ENCODE measurements around the gene HK1. TPM values are rescaled to one million over a fixed set of nuclear protein-coding genes. Genes with fewer than 3 reads are reported as not detected.
A peak's percentile ranks its signal among the peaks of the same experiment; 100 is the strongest.

The HK1 gene
- total and polyA plus RNA-seq, 2 of the 4 experiments (the other 2 are of a cell fraction): 53.7 to 90.5 TPM

- peaks cover 17% of the 10 kb centered on the region for H3K27me3 ChIP-seq (ENCODE audit: control insufficient read depth, insufficient read depth, low read length)
- H3K4me1 ChIP-seq (ENCODE audit: control insufficient read depth, insufficient read depth, low read length): no peaks in the 10 kb centered on the region
- H2BK120ac ChIP-seq (ENCODE audit: low read depth, low read length): no peak overlapping the region
- peaks cover 4% of the 10 kb centered on the region for H3K9me3 ChIP-seq (ENCODE audit: control insufficient read depth, insufficient read depth, low read length)
- no peaks in the 10 kb centered on the region for H3K9me1 ChIP-seq (ENCODE audit: insufficient read depth, low read length)
- H3K36me3 ChIP-seq (ENCODE audit: control insufficient read depth, insufficient read depth, low read length): no peaks in the 10 kb centered on the region
- BruUV-seq (replicated peaks): no TSS peak
- H2AFZ ChIP-seq (replicated peaks; ENCODE audit: low read length, poor library complexity): no peak overlapping the region
- no peak overlapping the region for H4K5ac ChIP-seq (ENCODE audit: low read depth, low read length)
- dilution Hi-C loops (cut with HindIII; ENCODE audit: low sequenced_read_pairs, unreplicated experiment): no loop called here
- DNase-seq: peak; percentile 44
- no peak overlapping the region for H2AK9ac ChIP-seq (replicated peaks; ENCODE audit: low read depth, low read length, poor library complexity)
- intact Hi-C loops (cut with micrococcal nuclease): no loop called here
- POLR2A ChIA-PET (ENCODE audit: unreplicated experiment): no interaction called here
- WGBS, 2 experiments (ENCODE audit: extremely low coverage in 2 of 2, insufficient read length in 1 of 2): no CpG with 5 or more reads among the region's 3 CpGs
- H3K56ac ChIP-seq (ENCODE audit: extremely low read depth, insufficient read depth, low read length): no peak overlapping the region
- H3K4me2 ChIP-seq (ENCODE audit: low read depth, low read length): no peak overlapping the region
- H3K9ac ChIP-seq (ENCODE audit: low read depth, low read length): no peak overlapping the region
- no peak overlapping the region for H2BK20ac ChIP-seq (ENCODE audit: low read depth, low read length)
- H3K27ac ChIP-seq (ENCODE audit: insufficient read depth, low read length): no peak overlapping the region
- H3K79me1 ChIP-seq (ENCODE audit: low read depth in 1 of 2, low read length in 2 of 2): no peaks in the 10 kb centered on the region
- no peak overlapping the region for H4K91ac ChIP-seq (ENCODE audit: insufficient read depth, low read depth, low read length)
- H3K4ac ChIP-seq (ENCODE audit: low read depth, low read length): no peak overlapping the region
- H2BK5ac ChIP-seq (ENCODE audit: low read depth, low read length, poor library complexity, severe bottlenecking): no peak overlapping the region
- no peak overlapping the region for H2AK5ac ChIP-seq (ENCODE audit: low read depth, low read length)
- H2BK15ac ChIP-seq (ENCODE audit: low read depth, low read length): no peak overlapping the region
- no peak overlapping the region for H3K14ac ChIP-seq (replicated peaks; ENCODE audit: low read depth, low read length)
- H3K4me3 ChIP-seq (ENCODE audit: insufficient read depth, low read depth, low read length): no peak overlapping the region
- CTCF ChIA-PET: no interaction called here
- in situ Hi-C loops (cut with MboI; ENCODE audit: low sequenced_read_pairs): no loop called here
- TF ChIP-seq BHLHE40 (IDR thresholded peaks at IDR 0.05; ENCODE audit: low read depth, low read length): no peak
- TF ChIP-seq USF2 (IDR thresholded peaks at IDR 0.05; ENCODE audit: low read depth, low read length): no peak
- no peak for TF ChIP-seq CEBPB (IDR thresholded peaks at IDR 0.05; ENCODE audit: low read depth, low read length)
- TF ChIP-seq SMC3 (IDR thresholded peaks at IDR 0.05; ENCODE audit: low read depth, low read length): no peak
- no peak overlapping the region for H3K18ac ChIP-seq (ENCODE audit: low read depth, low read length)
- H4K8ac ChIP-seq (ENCODE audit: low read depth in 2 of 2, low read length in 2 of 2): no peak overlapping the region
- H3K23ac ChIP-seq (ENCODE audit: low read depth, low read length): no peak overlapping the region
- ATAC-seq (ENCODE audit: low read depth): no peak
- no peaks in the 10 kb centered on the region for H4K20me1 ChIP-seq (ENCODE audit: insufficient read depth, low read length)
These were observed 25.3 kb downstream of the HK1 start for GRCh38 chr10:69303632-69304051.
